K562 (cell line): Measurements from ENCODE around the gene THAP2. TPM values are rescaled to one million over a fixed set of nuclear protein-coding genes. Genes with fewer than 3 reads are reported as not detected.

Experiments
- ATAC-seq: fragments of 200-7000 bp; cut with Tn5 transposase; 3 replicates; pipeline ENCODE4 v1.9.1; 2020; ENCODE audit warnings: moderate library complexity
- BruUV-seq: library from RNA; stranded (reverse); fragments of 400-500 nt; replicated peaks from 2 replicates; lab custom pipeline; 2021; lab: Mats Ljungman, UMichigan
- CTCF ChIA-PET: fragments of 300-600 bp; formaldehyde crosslinking; extraction: SDS; loops from one replicate; lab custom pipeline; 2021; ENCODE audit warnings: low intra/inter-chr PET ratio; lab: Yijun Ruan, JAX
- POLR2A ChIA-PET: fragments of 300-600, 350-650 bp; sonication (Branson Sonifier 250); formaldehyde crosslinking; extraction: SDS; loops from one replicate; lab custom pipeline; 2021; ENCODE audit warnings: antibody characterized with exemption, inconsistent platforms; lab: Yijun Ruan, JAX
- DNase-seq, 4 experiments: peaks; one replicate each; pipeline versions ENCODE4 v3.0.0 to v3.0.0-alpha.2; 2011 to 2018; ENCODE audit warnings: low spot score in 3 of 4, mixed read lengths in 3 of 4; ENCODE audit errors: extremely low read depth in 1 of 4
- FAIRE-seq: peaks from 2 replicates; lab custom pipeline; 2011; peaks lifted over from hg19 to GRCh38; lab: Jason Lieb, UNC
- H2AFZ ChIP-seq: 2 replicates; pipeline ENCODE4 v1.6.0; 2011; ENCODE audit warnings: low read depth, low read length, control low read depth, inconsistent platforms
- H3K27ac ChIP-seq: fragments of 200-600 bp; 3 replicates; pipeline ENCODE4 v1.8.0; 2011; ENCODE audit warnings: low read depth, mild to moderate bottlenecking, control low read depth, inconsistent platforms, low read length, moderate library complexity, mixed read lengths; ENCODE audit errors: extremely low read depth
- H3K27me3 ChIP-seq, 2 experiments: fragments of 300-600 bp in 1 of 2; 2 replicates in 1 of 2; 3 replicates in 1 of 2; pipeline versions ENCODE4 v1.6.0 to v1.8.0; 2011; ENCODE audit warnings: inconsistent platforms in 2 of 2, low read length in 2 of 2, mild to moderate bottlenecking in 1 of 2, mixed read lengths in 1 of 2, moderate library complexity in 1 of 2; ENCODE audit not compliant: control insufficient read depth in 2 of 2, insufficient read depth in 2 of 2
- H3K36me3 ChIP-seq: fragments of 300-600 bp; 3 replicates; pipeline ENCODE4 v1.8.0; 2011; ENCODE audit warnings: mild to moderate bottlenecking, low read length, inconsistent platforms; ENCODE audit not compliant: control insufficient read depth, insufficient read depth
- H3K4me1 ChIP-seq, 2 experiments: fragments of 200-600 bp in 1 of 2; replicated peaks in 1 of 2; 2 replicates in 1 of 2; 3 replicates in 1 of 2; pipeline versions ENCODE4 v1.5.1 to v1.8.0; 2011; ENCODE audit warnings: inconsistent platforms in 2 of 2, low read length in 2 of 2, mild to moderate bottlenecking in 1 of 2, mixed read lengths in 1 of 2, moderate library complexity in 1 of 2; ENCODE audit not compliant: control insufficient read depth in 2 of 2, insufficient read depth in 2 of 2
- H3K4me2 ChIP-seq: 2 replicates; pipeline ENCODE4 v1.6.1; 2011; ENCODE audit warnings: low read length, control low read depth, inconsistent platforms, mixed read lengths; ENCODE audit not compliant: insufficient read depth
- H3K4me3 ChIP-seq: fragments of 200-600 bp; sonication (generic), shearing (Covaris generic); 2 replicates; pipeline ENCODE4 v1.5.1; 2016; ENCODE audit warnings: control low read depth, inconsistent platforms
- H3K79me2 ChIP-seq: fragments of 200-600 bp; 3 replicates; pipeline ENCODE4 v1.8.0; 2011; ENCODE audit warnings: low read length, inconsistent platforms; ENCODE audit not compliant: control insufficient read depth, insufficient read depth
- H3K9ac ChIP-seq, 2 experiments: 2 replicates each; pipeline versions ENCODE4 v1.6.0 to v1.6.1; 2011; ENCODE audit warnings: low read depth in 2 of 2, low read length in 2 of 2, control low read depth in 1 of 2, inconsistent platforms in 1 of 2, mild to moderate bottlenecking in 1 of 2, mixed read lengths in 1 of 2; ENCODE audit not compliant: insufficient read depth in 1 of 2
- H3K9me1 ChIP-seq: one replicate; pipeline ENCODE4 v1.6.0; 2011; ENCODE audit warnings: inconsistent platforms, mild to moderate bottlenecking, low read length, moderate library complexity; ENCODE audit not compliant: control insufficient read depth, insufficient read depth
- H3K9me3 ChIP-seq: replicated peaks from 2 replicates; pipeline ENCODE4 v1.5.1; 2011; ENCODE audit warnings: low read depth, low read length, inconsistent platforms; ENCODE audit not compliant: control insufficient read depth, insufficient read depth
- H4K20me1 ChIP-seq: replicated peaks from 2 replicates; pipeline ENCODE4 v1.6.1; 2011; ENCODE audit warnings: low read length, inconsistent platforms, mixed read lengths; ENCODE audit not compliant: control insufficient read depth, insufficient read depth
- CBFB ChIP-seq: sonication (generic); formaldehyde crosslinking; IDR thresholded peaks from 2 replicates; pipeline ENCODE4 v1.4.0; 2020; ENCODE audit warnings: mild to moderate bottlenecking, missing genetic modification reagents
- DDX20 ChIP-seq: fragments of 450-650 bp; IDR thresholded peaks from 2 replicates; pipeline ENCODE4 v1.6.1; 2016; ENCODE audit warnings: missing genetic modification characterization, low read depth, mild to moderate bottlenecking, missing compliant biosample characterization, moderate library complexity
- HOXB6 ChIP-seq: fragments of 250-450 bp; sonication (Bioruptor Pico); IDR thresholded peaks from 2 replicates; pipeline ENCODE4 v1.5.1; 2022; ENCODE audit warnings: mild to moderate bottlenecking, borderline replicate concordance
- ILF3 ChIP-seq: fragments of 450-650 bp; IDR thresholded peaks from 2 replicates; pipeline ENCODE4 v1.6.1; 2018; ENCODE audit warnings: antibody characterized with exemption, mild to moderate bottlenecking, moderate library complexity, borderline replicate concordance
- MEF2D ChIP-seq: conservative IDR thresholded peaks from 2 replicates; pipeline ENCODE4 v1.6.1; 2016; ENCODE audit warnings: low read depth, missing genetic modification characterization, missing compliant biosample characterization
- RBM25 ChIP-seq: fragments of 200-400 bp; formaldehyde crosslinking; IDR thresholded peaks from 2 replicates; pipeline ENCODE4 v1.6.1; 2018; ENCODE audit warnings: low read length, low read depth, moderate library complexity; ENCODE audit not compliant: severe bottlenecking
- SAFB ChIP-seq: fragments of 200-400 bp; formaldehyde crosslinking; IDR thresholded peaks from 2 replicates; pipeline ENCODE4 v1.6.1; 2017; ENCODE audit warnings: low read depth, low read length, borderline replicate concordance
- TEAD1 ChIP-seq, 2 experiments: fragments of 450-650 bp in 1 of 2; sonication (generic) in 1 of 2; formaldehyde crosslinking; IDR thresholded peaks; 2 replicates each; pipeline versions ENCODE4 v1.4.0 to v1.8.0; 2020 to 2022; ENCODE audit warnings: mild to moderate bottlenecking in 2 of 2, missing genetic modification reagents in 1 of 2
- TEAD4 ChIP-seq, 2 experiments: sonication (generic) in 1 of 2; formaldehyde crosslinking in 1 of 2; IDR thresholded peaks; 2 replicates each; pipeline versions ENCODE4 v1.6.1 to v1.8.0; 2012 to 2022; ENCODE audit warnings: borderline replicate concordance in 1 of 2, inconsistent platforms in 1 of 2, low read length in 1 of 2, mild to moderate bottlenecking in 1 of 2, missing genetic modification reagents in 1 of 2
- TRIM28 ChIP-seq: fragments of 450-650 bp; IDR thresholded peaks from 2 replicates; pipeline ENCODE4 v1.6.1; 2017
- XRCC3 ChIP-seq: fragments of 450-650 bp; IDR thresholded peaks from 2 replicates; pipeline ENCODE4 v1.6.1; 2017; ENCODE audit warnings: mild to moderate bottlenecking, moderate library complexity
- ZFP1 ChIP-seq: fragments of 450-650 bp; formaldehyde crosslinking; IDR thresholded peaks from 2 replicates; pipeline ENCODE4 v1.4.0; 2020; ENCODE audit warnings: mild to moderate bottlenecking, mixed read lengths
- ZFX ChIP-seq: sonication (generic); formaldehyde crosslinking; IDR thresholded peaks from 2 replicates; pipeline ENCODE4 v1.8.0; 2022; ENCODE audit warnings: mild to moderate bottlenecking, missing genetic modification reagents, moderate library complexity
- ZNF76 ChIP-seq: fragments of 250-450 bp; sonication (Bioruptor Pico); IDR thresholded peaks from 2 replicates; pipeline ENCODE4 v1.4.0; 2020; ENCODE audit warnings: mild to moderate bottlenecking, moderate library complexity, borderline replicate concordance
- ZNF766 ChIP-seq: fragments of 200-800 bp; sonication (Bioruptor generic); conservative IDR thresholded peaks from 2 replicates; pipeline ENCODE4 v1.6.1; 2016; ENCODE audit warnings: missing genetic modification characterization, missing compliant biosample characterization
- ZNF780A ChIP-seq: fragments of 250-450 bp; sonication (Bioruptor Pico); IDR thresholded peaks from 2 replicates; pipeline ENCODE4 v1.5.0; 2021; ENCODE audit warnings: mild to moderate bottlenecking
- WGBS: fragments of 100-300 bp; shearing (Covaris generic); methylation state at CpG from one replicate; pipeline ENCODE4 v1.1.6; 2016; ENCODE audit warnings: low coverage, mixed read lengths; ENCODE audit not compliant: insufficient coverage; ENCODE audit errors: missing lambda C conversion rate; 5-methylcytosine and 5-hydroxymethylcytosine counted together
- in situ Hi-C: fragments of 300-500 bp; cut with MboI; formaldehyde crosslinking; loops from 4 replicates; pipeline ENCODE4 v1.15.0; 2018; ENCODE audit warnings: inconsistent platforms, mixed read lengths
- intact Hi-C: fragments of 100-400 bp; cut with micrococcal nuclease; formaldehyde crosslinking; loops from 2 replicates; pipeline ENCODE4 v1.14.2; 2022
- polyA plus RNA-seq, 8 experiments: library from polyadenylated mRNA; depleted of rRNA in 4 of 8; stranded (reverse) in 5 of 8; unstranded in 3 of 8; fragments of >200 nt; fragmentation: Nextera tagmentation in 2 of 8; fragmentation: Illumina TruSeq in 1 of 8; extraction: Ambion mirVana in 2 of 8; extraction: Trizol in 1 of 8; gene quantifications; 2 replicates each; pipeline versions ENCODE4 v1.2.1 to v1.2.3, GENCODE V29; 2011 to 2014; ENCODE audit warnings: inconsistent platforms in 1 of 8, missing spikeins in 1 of 8
- total RNA-seq, 7 experiments: library from RNA; depleted of rRNA in 6 of 7; stranded (reverse); fragments of >200 nt in 6 of 7; fragmentation: Illumina TruSeq in 2 of 7; extraction: Trizol in 2 of 7; gene quantifications; 2 replicates each; pipeline versions ENCODE4 v1.2.1 to v1.2.3, GENCODE V29; 2011 to 2021; ENCODE audit warnings: low replicate concordance in 1 of 7
- TF ChIP-seq, protein P1 (sequence below): sonication (generic); formaldehyde crosslinking; IDR thresholded peaks from 2 replicates; pipeline ENCODE4 v1.8.1; 2023; ENCODE audit warnings: missing genetic modification reagents, mild to moderate bottlenecking, borderline replicate concordance
- TF ChIP-seq, protein P2 (sequence below): IDR thresholded peaks from 2 replicates; pipeline ENCODE4 v1.6.1; 2016; ENCODE audit warnings: missing genetic modification characterization, missing compliant biosample characterization

THAP2 gene
- total and polyA plus RNA-seq, 9 of the 15 experiments (the other 6 are each of a cell fraction or from before 2014, with no cell fraction given), result 1.8 to 18.9 (median 7.3) TPM

DNA sequence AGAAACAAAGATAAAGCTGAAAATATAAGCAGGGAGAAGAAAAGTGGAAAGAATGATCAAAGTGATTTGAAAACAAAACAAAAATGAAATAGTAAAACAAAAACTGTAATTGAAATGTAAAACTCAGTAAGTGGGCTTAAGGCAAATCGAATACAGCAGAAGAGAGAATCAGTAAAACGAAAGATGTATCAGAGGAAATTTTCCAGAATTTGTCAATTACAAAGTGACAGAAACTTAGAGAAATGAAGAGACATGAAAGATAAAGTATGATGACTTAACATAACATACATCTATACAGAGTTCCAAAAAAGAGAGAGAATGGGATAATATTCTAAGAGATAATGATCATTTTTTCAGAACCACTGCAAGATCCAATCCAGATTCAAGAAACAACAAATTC, 11.0 kb upstream of the THAP2 start:
- intact Hi-C loops (no loop called here), in situ Hi-C loops (no loop called here)
- Histone ChIP-seq H3K9me3 (peaks cover 11% of the 10 kb centered on the region), H3K79me2 (peaks cover 88% of the 10 kb centered on the region), H3K27ac (no peak overlapping the region), H3K4me1 (peaks cover 0 to 9% of the 10 kb centered on the region in 2 experiments; a peak in 1 of 5 replicates), H3K4me3 (no peak overlapping the region), H3K4me2 (no peak overlapping the region), H4K20me1 (no peaks in the 10 kb centered on the region), H2AFZ (no peak overlapping the region), H3K27me3 (no peaks in the 10 kb centered on the region), H3K9ac (no peak overlapping the region), H3K9me1 (no peaks in the 10 kb centered on the region), H3K36me3 (peaks cover 88% of the 10 kb centered on the region)
- ATAC-seq (no peak), FAIRE-seq (no peak), DNase-seq (no peak)
- ChIA-PET CTCF (no interaction called here), POLR2A (interaction anchor here (0.6 kb wide), 1 partner anchor 12 kb away, joined by 3 read pairs; no protein-coding TSS in a partner anchor)
- WGBS, result 96% methylated on average over 2 of the region's 2 CpGs
- BruUV-seq, result no TSS peak
- TF ChIP-seq ZNF766 (CRISPR knock-in tag), result no peak
- no peak for TF ChIP-seq TEAD4 (IDR thresholded peaks at IDR 0.05; ENCODE audit: low read length)
- TF ChIP-seq TEAD4 (CRISPR knock-in tag; IDR thresholded peaks at IDR 0.05; ENCODE audit: borderline replicate concordance), result no peak
- no peak for TF ChIP-seq ILF3
- TF ChIP-seq ZNF76 (CRISPR knock-in tag), result no peak
- TF ChIP-seq, protein P1, sequence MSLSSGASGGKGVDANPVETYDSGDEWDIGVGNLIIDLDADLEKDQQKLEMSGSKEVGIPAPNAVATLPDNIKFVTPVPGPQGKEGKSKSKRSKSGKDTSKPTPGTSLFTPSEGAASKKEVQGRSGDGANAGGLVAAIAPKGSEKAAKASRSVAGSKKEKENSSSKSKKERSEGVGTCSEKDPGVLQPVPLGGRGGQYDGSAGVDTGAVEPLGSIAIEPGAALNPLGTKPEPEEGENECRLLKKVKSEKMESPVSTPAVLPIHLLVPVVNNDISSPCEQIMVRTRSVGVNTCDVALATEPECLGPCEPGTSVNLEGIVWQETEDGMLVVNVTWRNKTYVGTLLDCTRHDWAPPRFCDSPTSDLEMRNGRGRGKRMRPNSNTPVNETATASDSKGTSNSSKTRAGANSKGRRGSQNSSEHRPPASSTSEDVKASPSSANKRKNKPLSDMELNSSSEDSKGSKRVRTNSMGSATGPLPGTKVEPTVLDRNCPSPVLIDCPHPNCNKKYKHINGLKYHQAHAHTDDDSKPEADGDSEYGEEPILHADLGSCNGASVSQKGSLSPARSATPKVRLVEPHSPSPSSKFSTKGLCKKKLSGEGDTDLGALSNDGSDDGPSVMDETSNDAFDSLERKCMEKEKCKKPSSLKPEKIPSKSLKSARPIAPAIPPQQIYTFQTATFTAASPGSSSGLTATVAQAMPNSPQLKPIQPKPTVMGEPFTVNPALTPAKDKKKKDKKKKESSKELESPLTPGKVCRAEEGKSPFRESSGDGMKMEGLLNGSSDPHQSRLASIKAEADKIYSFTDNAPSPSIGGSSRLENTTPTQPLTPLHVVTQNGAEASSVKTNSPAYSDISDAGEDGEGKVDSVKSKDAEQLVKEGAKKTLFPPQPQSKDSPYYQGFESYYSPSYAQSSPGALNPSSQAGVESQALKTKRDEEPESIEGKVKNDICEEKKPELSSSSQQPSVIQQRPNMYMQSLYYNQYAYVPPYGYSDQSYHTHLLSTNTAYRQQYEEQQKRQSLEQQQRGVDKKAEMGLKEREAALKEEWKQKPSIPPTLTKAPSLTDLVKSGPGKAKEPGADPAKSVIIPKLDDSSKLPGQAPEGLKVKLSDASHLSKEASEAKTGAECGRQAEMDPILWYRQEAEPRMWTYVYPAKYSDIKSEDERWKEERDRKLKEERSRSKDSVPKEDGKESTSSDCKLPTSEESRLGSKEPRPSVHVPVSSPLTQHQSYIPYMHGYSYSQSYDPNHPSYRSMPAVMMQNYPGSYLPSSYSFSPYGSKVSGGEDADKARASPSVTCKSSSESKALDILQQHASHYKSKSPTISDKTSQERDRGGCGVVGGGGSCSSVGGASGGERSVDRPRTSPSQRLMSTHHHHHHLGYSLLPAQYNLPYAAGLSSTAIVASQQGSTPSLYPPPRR (CRISPR knock-in tag), result no peak
- no peak for TF ChIP-seq HOXB6 (CRISPR knock-in tag)
- no peak for TF ChIP-seq ZFX
- no peak for TF ChIP-seq XRCC3
- TF ChIP-seq, protein P2, sequence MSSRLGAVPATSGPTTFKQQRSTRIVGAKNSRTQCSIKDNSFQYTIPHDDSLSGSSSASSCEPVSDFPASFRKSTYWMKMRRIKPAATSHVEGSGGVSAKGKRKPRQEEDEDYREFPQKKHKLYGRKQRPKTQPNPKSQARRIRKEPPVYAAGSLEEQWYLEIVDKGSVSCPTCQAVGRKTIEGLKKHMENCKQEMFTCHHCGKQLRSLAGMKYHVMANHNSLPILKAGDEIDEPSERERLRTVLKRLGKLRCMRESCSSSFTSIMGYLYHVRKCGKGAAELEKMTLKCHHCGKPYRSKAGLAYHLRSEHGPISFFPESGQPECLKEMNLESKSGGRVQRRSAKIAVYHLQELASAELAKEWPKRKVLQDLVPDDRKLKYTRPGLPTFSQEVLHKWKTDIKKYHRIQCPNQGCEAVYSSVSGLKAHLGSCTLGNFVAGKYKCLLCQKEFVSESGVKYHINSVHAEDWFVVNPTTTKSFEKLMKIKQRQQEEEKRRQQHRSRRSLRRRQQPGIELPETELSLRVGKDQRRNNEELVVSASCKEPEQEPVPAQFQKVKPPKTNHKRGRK (tag), result peak; percentile 31; the same call in 1 of the 2 replicates
- no peak for TF ChIP-seq TEAD1 (CRISPR knock-in tag; IDR thresholded peaks at IDR 0.05)
- TF ChIP-seq MEF2D (tag), result no peak
- TF ChIP-seq TRIM28, result peak; percentile 47; the same call in 1 of the 2 replicates
- TF ChIP-seq ZFP1 (CRISPR knock-in tag), result no peak
- no peak for TF ChIP-seq SAFB
- TF ChIP-seq RBM25, result peak; percentile 35
- TF ChIP-seq DDX20 (tag), result no peak
- TF ChIP-seq ZNF780A, result no peak
- no peak for TF ChIP-seq CBFB (CRISPR knock-in tag)
